DOHH2 (cell line): Measurements from ENCODE around the gene CLDN22.

Source experiments
- EZH2phosphoT487 ChIP-seq: fragments of 200-600 bp; sonication (generic); IDR thresholded peaks from 2 replicates; pipeline ENCODE4 v1.6.1; 2017; ENCODE audit warnings: borderline replicate concordance, mild to moderate bottlenecking, antibody characterized with exemption, low read length, moderate library complexity, mixed read lengths
- TF ChIP-seq, protein P1 (sequence below): fragments of 200-600 bp; sonication (generic); IDR thresholded peaks from one replicate; pipeline ENCODE4 v1.5.1; 2014; ENCODE audit warnings: antibody characterized with exemption, mild to moderate bottlenecking, low read depth, low read length; ENCODE audit not compliant: poor library complexity, severe bottlenecking

DNA sequence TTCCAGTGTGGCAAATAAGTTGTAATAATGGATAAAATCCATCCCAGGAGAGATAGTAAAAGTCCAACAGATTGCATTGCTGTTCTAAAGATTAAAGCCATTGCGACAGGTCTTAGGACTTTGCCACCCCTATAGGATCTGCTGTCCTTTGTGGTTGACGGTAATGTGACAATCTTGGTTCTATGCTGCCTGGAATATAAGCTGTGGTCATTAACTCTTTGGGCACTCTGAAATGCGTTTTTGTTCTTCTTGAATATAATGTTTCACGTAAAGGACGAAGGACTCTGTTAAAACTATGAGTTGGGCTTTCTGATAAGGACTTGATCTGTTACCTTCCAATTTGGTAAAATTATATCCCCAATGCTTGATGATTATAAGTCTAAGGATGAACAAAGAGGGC is 2.2 kb upstream of the CLDN22 start, which contains the start of gene CLDN24:
- TF ChIP-seq, protein P1, sequence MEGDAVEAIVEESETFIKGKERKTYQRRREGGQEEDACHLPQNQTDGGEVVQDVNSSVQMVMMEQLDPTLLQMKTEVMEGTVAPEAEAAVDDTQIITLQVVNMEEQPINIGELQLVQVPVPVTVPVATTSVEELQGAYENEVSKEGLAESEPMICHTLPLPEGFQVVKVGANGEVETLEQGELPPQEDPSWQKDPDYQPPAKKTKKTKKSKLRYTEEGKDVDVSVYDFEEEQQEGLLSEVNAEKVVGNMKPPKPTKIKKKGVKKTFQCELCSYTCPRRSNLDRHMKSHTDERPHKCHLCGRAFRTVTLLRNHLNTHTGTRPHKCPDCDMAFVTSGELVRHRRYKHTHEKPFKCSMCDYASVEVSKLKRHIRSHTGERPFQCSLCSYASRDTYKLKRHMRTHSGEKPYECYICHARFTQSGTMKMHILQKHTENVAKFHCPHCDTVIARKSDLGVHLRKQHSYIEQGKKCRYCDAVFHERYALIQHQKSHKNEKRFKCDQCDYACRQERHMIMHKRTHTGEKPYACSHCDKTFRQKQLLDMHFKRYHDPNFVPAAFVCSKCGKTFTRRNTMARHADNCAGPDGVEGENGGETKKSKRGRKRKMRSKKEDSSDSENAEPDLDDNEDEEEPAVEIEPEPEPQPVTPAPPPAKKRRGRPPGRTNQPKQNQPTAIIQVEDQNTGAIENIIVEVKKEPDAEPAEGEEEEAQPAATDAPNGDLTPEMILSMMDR: no peak
- no peak for TF ChIP-seq EZH2phosphoT487
